HepG2 (cell line): ENCODE results near the gene NDFIP2. TPM values are rescaled to one million over a fixed set of nuclear protein-coding genes. Genes with fewer than 3 reads are reported as not detected.

Experiments used
- BHLHE40 ChIP-seq: IDR thresholded peaks from 2 replicates; pipeline ENCODE4 v1.6.1; 2011; ENCODE audit warnings: low read length, improper control_type of control experiment
- CAMTA2 ChIP-seq: sonication (generic); formaldehyde crosslinking; IDR thresholded peaks from 2 replicates; pipeline ENCODE4 v1.4.0; 2020; ENCODE audit warnings: mild to moderate bottlenecking, missing genetic modification reagents, borderline replicate concordance
- HOXA3 ChIP-seq: sonication (generic); formaldehyde crosslinking; IDR thresholded peaks from 2 replicates; pipeline ENCODE4 v1.5.0; 2020; ENCODE audit warnings: missing genetic modification reagents
- JARID2 ChIP-seq: sonication (generic); formaldehyde crosslinking; IDR thresholded peaks from 2 replicates; pipeline ENCODE4 v1.8.1; 2023; ENCODE audit warnings: missing genetic modification reagents, inconsistent platforms; ENCODE audit not compliant: insufficient replicate concordance
- MZF1 ChIP-seq: sonication (generic); formaldehyde crosslinking; IDR thresholded peaks from 2 replicates; pipeline ENCODE4 v1.8.1; 2023; ENCODE audit warnings: mild to moderate bottlenecking, missing genetic modification reagents, borderline replicate concordance
- SMAD1 ChIP-seq: sonication (generic); formaldehyde crosslinking; IDR thresholded peaks from 2 replicates; pipeline ENCODE4 v1.4.0; 2020; ENCODE audit warnings: missing genetic modification reagents, low read depth, mild to moderate bottlenecking, borderline replicate concordance
- TOE1 ChIP-seq: sonication (generic); formaldehyde crosslinking; IDR thresholded peaks from 2 replicates; pipeline ENCODE4 v1.4.0; 2020; ENCODE audit warnings: mild to moderate bottlenecking, missing genetic modification reagents
- ZNF143 ChIP-seq: sonication (generic); formaldehyde crosslinking; IDR thresholded peaks from 2 replicates; pipeline ENCODE4 v1.4.0; 2020; ENCODE audit warnings: missing genetic modification reagents
- ZNF747 ChIP-seq: sonication (generic); formaldehyde crosslinking; IDR thresholded peaks from 2 replicates; pipeline ENCODE4 v1.8.1; 2023; ENCODE audit warnings: missing genetic modification reagents, mild to moderate bottlenecking, borderline replicate concordance
- polyA plus RNA-seq, 8 experiments: library from polyadenylated mRNA; depleted of rRNA in 3 of 8; stranded (reverse) in 7 of 8; unstranded in 1 of 8; fragments of >200 nt; fragmentation: Illumina TruSeq in 4 of 8; extraction: Trizol in 4 of 8; gene quantifications; 2 replicates each; pipeline versions ENCODE4 v1.2.1 to v1.2.3, GENCODE V29; 2011 to 2016; ENCODE audit warnings: low read depth in 4 of 8, missing spikeins in 1 of 8, mixed read lengths in 1 of 8; ENCODE audit not compliant: insufficient read depth in 1 of 8
- total RNA-seq, 5 experiments: library from RNA; depleted of rRNA; stranded (reverse); fragments of >200 nt; fragmentation: Illumina TruSeq; extraction: Trizol; gene quantifications; 2 replicates each; pipeline ENCODE4 v1.2.3, GENCODE V29; 2016; ENCODE audit warnings: low read depth in 1 of 5
- TF ChIP-seq, protein P1 (sequence below): fragments of 450-650 bp; IDR thresholded peaks from 2 replicates; pipeline ENCODE4 v1.6.1; 2017; ENCODE audit warnings: mild to moderate bottlenecking
- TF ChIP-seq, protein P2 (sequence below): sonication (generic); formaldehyde crosslinking; IDR thresholded peaks from 2 replicates; pipeline ENCODE4 v1.9.0; 2021; ENCODE audit warnings: missing genetic modification reagents, mild to moderate bottlenecking, borderline replicate concordance
- TF ChIP-seq, protein P3 (sequence below): sonication (generic); formaldehyde crosslinking; IDR thresholded peaks from 2 replicates; pipeline ENCODE4 v1.5.0; 2020; ENCODE audit warnings: missing genetic modification reagents
- TF ChIP-seq, protein P4 (sequence below): sonication (generic); formaldehyde crosslinking; IDR thresholded peaks from 2 replicates; pipeline ENCODE4 v1.4.0; 2020; ENCODE audit warnings: missing genetic modification reagents, borderline replicate concordance
- TF ChIP-seq, protein P5 (sequence below): sonication (generic); formaldehyde crosslinking; IDR thresholded peaks from 2 replicates; pipeline ENCODE4 v1.5.1; 2020; ENCODE audit warnings: missing genetic modification reagents, mild to moderate bottlenecking, borderline replicate concordance
- TF ChIP-seq, protein P6 (sequence below): sonication (generic); formaldehyde crosslinking; IDR thresholded peaks from 2 replicates; pipeline ENCODE4 v1.8.1; 2023; ENCODE audit warnings: mild to moderate bottlenecking, missing genetic modification reagents

The NDFIP2 gene
- total and polyA plus RNA-seq, 2 of the 13 experiments (the other 11 are each of a cell fraction or from before 2014, with no cell fraction given): 23.2 to 32.0 TPM

DNA sequence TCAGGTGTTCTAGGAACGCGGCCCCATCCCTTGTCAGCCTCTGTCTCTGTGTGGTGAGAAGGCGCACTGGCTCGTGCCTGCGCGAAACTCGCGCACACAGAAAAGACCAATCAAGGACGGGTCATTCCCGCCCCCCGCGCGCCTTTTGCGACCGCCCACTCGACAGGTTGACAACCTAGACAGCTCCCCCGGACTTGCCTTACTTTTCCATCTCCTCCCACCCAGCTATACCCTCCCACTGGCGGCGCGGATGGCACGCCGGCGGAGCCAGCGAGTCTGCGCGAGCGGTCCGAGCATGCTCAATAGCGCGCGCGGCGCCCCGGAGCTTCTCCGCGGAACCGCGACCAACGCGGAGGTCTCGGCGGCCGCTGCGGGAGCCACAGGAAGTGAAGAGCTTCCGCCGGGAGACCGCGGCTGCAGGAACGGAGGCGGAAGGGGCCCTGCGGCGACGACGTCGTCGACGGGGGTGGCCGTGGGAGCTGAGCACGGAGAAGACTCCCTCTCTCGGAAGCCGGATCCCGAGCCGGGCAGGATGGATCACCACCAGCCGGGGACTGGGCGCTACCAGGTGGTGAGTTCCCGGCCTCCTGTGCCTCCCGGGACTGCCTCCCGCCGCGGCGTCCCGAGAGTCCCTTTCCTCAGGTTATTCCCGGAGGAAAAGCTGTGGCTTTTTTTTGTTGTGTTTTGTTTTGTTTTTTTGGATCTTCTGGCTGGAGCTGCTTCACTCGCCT is at the start of gene NDFIP2 (continued):
- TF ChIP-seq, protein P1, sequence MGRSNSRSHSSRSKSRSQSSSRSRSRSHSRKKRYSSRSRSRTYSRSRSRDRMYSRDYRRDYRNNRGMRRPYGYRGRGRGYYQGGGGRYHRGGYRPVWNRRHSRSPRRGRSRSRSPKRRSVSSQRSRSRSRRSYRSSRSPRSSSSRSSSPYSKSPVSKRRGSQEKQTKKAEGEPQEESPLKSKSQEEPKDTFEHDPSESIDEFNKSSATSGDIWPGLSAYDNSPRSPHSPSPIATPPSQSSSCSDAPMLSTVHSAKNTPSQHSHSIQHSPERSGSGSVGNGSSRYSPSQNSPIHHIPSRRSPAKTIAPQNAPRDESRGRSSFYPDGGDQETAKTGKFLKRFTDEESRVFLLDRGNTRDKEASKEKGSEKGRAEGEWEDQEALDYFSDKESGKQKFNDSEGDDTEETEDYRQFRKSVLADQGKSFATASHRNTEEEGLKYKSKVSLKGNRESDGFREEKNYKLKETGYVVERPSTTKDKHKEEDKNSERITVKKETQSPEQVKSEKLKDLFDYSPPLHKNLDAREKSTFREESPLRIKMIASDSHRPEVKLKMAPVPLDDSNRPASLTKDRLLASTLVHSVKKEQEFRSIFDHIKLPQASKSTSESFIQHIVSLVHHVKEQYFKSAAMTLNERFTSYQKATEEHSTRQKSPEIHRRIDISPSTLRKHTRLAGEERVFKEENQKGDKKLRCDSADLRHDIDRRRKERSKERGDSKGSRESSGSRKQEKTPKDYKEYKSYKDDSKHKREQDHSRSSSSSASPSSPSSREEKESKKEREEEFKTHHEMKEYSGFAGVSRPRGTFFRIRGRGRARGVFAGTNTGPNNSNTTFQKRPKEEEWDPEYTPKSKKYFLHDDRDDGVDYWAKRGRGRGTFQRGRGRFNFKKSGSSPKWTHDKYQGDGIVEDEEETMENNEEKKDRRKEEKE: no peak
- TF ChIP-seq JARID2 (CRISPR knock-in tag) (no peak), TOE1 (no peak), HOXA3 (CRISPR knock-in tag) (peak; percentile 83), BHLHE40 (peak; percentile 41; the same call in 1 of the 2 replicates), CAMTA2 (CRISPR knock-in tag) (no peak), ZNF747 (CRISPR knock-in tag) (no peak), ZNF143 (CRISPR knock-in tag) (no peak), SMAD1 (peak; percentile 82; the same call in 1 of the 2 replicates), MZF1 (CRISPR knock-in tag) (no peak)
- TF ChIP-seq, protein P2, sequence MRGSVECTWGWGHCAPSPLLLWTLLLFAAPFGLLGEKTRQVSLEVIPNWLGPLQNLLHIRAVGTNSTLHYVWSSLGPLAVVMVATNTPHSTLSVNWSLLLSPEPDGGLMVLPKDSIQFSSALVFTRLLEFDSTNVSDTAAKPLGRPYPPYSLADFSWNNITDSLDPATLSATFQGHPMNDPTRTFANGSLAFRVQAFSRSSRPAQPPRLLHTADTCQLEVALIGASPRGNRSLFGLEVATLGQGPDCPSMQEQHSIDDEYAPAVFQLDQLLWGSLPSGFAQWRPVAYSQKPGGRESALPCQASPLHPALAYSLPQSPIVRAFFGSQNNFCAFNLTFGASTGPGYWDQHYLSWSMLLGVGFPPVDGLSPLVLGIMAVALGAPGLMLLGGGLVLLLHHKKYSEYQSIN (CRISPR knock-in tag): no peak
- TF ChIP-seq, protein P3, sequence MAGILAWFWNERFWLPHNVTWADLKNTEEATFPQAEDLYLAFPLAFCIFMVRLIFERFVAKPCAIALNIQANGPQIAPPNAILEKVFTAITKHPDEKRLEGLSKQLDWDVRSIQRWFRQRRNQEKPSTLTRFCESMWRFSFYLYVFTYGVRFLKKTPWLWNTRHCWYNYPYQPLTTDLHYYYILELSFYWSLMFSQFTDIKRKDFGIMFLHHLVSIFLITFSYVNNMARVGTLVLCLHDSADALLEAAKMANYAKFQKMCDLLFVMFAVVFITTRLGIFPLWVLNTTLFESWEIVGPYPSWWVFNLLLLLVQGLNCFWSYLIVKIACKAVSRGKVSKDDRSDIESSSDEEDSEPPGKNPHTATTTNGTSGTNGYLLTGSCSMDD: no peak
- TF ChIP-seq, protein P4, sequence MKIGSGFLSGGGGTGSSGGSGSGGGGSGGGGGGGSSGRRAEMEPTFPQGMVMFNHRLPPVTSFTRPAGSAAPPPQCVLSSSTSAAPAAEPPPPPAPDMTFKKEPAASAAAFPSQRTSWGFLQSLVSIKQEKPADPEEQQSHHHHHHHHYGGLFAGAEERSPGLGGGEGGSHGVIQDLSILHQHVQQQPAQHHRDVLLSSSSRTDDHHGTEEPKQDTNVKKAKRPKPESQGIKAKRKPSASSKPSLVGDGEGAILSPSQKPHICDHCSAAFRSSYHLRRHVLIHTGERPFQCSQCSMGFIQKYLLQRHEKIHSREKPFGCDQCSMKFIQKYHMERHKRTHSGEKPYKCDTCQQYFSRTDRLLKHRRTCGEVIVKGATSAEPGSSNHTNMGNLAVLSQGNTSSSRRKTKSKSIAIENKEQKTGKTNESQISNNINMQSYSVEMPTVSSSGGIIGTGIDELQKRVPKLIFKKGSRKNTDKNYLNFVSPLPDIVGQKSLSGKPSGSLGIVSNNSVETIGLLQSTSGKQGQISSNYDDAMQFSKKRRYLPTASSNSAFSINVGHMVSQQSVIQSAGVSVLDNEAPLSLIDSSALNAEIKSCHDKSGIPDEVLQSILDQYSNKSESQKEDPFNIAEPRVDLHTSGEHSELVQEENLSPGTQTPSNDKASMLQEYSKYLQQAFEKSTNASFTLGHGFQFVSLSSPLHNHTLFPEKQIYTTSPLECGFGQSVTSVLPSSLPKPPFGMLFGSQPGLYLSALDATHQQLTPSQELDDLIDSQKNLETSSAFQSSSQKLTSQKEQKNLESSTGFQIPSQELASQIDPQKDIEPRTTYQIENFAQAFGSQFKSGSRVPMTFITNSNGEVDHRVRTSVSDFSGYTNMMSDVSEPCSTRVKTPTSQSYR (CRISPR knock-in tag): no peak
- TF ChIP-seq, protein P5, sequence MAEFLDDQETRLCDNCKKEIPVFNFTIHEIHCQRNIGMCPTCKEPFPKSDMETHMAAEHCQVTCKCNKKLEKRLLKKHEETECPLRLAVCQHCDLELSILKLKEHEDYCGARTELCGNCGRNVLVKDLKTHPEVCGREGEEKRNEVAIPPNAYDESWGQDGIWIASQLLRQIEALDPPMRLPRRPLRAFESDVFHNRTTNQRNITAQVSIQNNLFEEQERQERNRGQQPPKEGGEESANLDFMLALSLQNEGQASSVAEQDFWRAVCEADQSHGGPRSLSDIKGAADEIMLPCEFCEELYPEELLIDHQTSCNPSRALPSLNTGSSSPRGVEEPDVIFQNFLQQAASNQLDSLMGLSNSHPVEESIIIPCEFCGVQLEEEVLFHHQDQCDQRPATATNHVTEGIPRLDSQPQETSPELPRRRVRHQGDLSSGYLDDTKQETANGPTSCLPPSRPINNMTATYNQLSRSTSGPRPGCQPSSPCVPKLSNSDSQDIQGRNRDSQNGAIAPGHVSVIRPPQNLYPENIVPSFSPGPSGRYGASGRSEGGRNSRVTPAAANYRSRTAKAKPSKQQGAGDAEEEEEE (CRISPR knock-in tag): no peak
- TF ChIP-seq, protein P6, sequence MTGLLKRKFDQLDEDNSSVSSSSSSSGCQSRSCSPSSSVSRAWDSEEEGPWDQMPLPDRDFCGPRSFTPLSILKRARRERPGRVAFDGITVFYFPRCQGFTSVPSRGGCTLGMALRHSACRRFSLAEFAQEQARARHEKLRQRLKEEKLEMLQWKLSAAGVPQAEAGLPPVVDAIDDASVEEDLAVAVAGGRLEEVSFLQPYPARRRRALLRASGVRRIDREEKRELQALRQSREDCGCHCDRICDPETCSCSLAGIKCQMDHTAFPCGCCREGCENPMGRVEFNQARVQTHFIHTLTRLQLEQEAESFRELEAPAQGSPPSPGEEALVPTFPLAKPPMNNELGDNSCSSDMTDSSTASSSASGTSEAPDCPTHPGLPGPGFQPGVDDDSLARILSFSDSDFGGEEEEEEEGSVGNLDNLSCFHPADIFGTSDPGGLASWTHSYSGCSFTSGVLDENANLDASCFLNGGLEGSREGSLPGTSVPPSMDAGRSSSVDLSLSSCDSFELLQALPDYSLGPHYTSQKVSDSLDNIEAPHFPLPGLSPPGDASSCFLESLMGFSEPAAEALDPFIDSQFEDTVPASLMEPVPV (CRISPR knock-in tag): peak; percentile 92
